Omental fat pad (tissue), 4 donors: ENCODE measurements around the gene MUC5AC. TPM values are rescaled to one million over a fixed set of nuclear protein-coding genes. Genes with fewer than 3 reads are reported as not detected.

Experiments
- ATAC-seq: fragments of 150-250 bp; one replicate; pipeline ENCODE4 v1.9.1; 2016; ENCODE audit warnings: mild to moderate bottlenecking, moderate library complexity; ENCODE audit not compliant: low FRiP score
- DNase-seq: peaks from one replicate; pipeline ENCODE4 v3.0.0-alpha.2; 2019; ENCODE audit warnings: low spot score
- CTCF ChIP-seq, 3 donors: fragments of 450-650 bp; IDR thresholded peaks; one replicate each; pipeline ENCODE4 v1.5.1; 2016 to 2017; ENCODE audit warnings: antibody characterized with exemption in 3 of 3, mild to moderate bottlenecking in 3 of 3, moderate library complexity in 2 of 3
- total RNA-seq, 4 donors: library from RNA; depleted of rRNA; stranded (reverse); fragments of >200 nt; gene quantifications; one replicate each; pipeline ENCODE4 v1.1.0, GENCODE V29; 2016

Gene MUC5AC
- total RNA-seq, 4 donors from 2014 or later, result not detected

- no peak for DNase-seq
- no peak for ATAC-seq
- no peak for TF ChIP-seq CTCF (IDR thresholded peaks at IDR 0.05)
Observed at GRCh38 chr11:1232021-1232882, 74.5 kb downstream of the MUC5AC start.

DNA sequence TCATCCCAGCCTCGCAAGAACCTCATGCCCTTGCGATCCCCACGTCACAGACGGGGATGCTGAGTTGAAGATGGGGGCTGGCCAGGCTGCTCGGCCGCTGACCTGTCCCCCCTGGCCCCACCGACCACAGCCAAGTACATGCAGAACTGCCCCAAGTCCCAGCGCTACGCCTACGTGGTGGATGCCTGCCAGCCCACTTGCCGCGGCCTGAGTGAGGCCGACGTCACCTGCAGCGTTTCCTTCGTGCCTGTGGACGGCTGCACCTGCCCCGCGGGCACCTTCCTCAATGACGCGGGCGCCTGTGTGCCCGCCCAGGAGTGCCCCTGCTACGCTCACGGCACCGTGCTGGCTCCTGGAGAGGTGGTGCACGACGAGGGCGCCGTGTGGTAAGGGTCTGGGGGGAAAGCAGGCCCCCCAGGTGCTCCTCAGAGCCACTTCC is 75.1 kb downstream of the MUC5AC start:
- DNase-seq, result no peak
- no peak for TF ChIP-seq CTCF (IDR thresholded peaks at IDR 0.05)
- ATAC-seq, result no peak

- no peak for TF ChIP-seq CTCF (IDR thresholded peaks at IDR 0.05)
- DNase-seq (no peak), ATAC-seq (no peak)
Observed at GRCh38 chr11:1233351-1234053, 75.7 kb downstream of the MUC5AC start.

DNA sequence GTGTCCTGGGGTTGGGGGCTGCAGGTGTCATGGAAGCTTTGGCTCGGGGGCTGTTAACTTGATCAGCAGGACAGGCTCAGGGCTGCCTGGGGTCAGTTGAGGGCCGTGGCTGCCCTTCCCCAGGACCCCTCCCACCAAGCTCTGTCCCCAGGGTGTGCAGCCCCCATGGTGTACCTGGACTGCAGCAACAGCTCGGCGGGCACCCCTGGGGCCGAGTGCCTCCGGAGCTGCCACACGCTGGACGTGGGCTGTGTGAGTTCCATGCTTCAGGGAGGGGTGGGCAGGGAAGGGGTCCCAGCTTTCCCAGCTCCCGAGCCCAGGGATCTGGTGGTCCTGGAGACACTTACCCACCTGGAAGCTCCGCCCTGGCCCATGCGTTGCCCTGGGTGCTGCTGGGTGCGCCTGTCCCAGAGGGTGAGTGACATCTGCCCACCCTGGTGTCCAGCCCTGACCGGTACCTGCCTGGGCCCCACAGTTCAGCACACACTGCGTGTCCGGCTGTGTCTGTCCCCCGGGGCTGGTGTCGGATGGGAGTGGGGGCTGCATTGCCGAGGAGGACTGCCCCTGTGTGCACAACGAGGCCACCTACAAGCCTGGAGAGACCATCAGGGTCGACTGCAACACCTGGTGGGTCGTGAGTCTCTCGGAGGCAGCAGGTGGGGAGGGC is 76.4 kb downstream of the MUC5AC start:
- DNase-seq, result no peak

DNA sequence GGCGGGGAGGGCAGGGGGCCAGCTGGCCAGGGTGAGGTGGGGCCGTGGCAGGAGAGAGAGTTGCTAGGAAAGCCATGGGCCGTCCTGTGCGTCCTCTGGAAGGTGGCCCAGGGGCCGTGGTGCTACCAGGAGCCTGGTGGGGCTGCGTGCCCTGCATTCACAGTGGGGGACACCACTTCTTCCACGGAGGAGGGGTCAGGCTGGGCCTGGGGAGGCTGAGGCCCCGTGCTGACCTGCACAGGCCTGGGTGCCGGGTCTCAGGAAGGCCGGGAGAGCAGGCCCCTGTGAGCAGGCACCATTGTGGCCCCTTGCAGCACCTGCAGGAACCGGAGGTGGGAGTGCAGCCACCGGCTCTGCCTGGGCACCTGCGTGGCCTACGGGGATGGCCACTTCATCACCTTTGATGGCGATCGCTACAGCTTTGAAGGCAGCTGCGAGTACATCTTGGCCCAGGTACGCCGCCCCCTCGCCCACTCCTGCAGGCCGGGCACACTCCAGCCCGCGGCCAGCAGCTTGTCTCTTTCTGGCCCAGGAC is 77.1 kb downstream of the MUC5AC start:
- DNase-seq, result no peak
- TF ChIP-seq CTCF (IDR thresholded peaks at IDR 0.05), result no peak
- no peak for ATAC-seq

More for the DNA sequence above, 76.4 kb downstream of the MUC5AC start:
- TF ChIP-seq CTCF (IDR thresholded peaks at IDR 0.05), result no peak
- no peak for ATAC-seq

DNA sequence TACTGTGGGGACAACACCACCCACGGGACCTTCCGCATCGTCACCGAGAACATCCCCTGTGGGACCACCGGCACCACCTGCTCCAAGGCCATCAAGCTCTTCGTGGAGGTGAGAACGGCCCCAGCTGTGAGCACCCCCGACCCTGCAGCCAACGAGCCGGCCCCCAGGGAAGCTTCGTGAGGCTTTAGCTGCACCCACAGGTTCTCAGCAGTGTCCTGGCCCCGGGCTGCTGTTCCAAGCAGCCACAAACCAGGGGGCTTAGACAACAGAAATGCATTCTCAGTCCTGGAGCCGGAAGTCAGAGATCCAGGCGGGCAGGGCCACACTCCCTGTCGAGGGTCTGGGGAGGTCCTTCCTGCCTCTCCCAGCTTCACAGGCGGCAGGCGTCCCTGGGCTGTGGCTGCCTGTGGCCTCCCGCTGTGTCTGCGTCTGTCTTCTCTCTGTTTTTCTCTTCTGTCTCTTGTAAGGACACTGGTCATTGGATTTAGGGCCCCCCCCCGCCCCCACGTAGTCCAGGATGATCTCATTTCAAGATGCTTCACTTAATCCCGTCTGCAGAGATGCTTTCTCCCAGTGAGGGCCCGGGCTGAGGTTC is 77.7 kb downstream of the MUC5AC start:
- no peak for DNase-seq
- ATAC-seq, result no peak
- no peak for TF ChIP-seq CTCF (IDR thresholded peaks at IDR 0.05)
